WTC11 (cell line): ENCODE results near the gene CLSTN2. TPM values are rescaled to one million over a fixed set of nuclear protein-coding genes. Genes with fewer than 3 reads are reported as not detected.

Experiments used
- ATAC-seq: fragments of 200-7000 bp; cut with Tn5 transposase; 2 replicates; pipeline ENCODE4 v1.10.0; 2021; ENCODE audit warnings: mild to moderate bottlenecking, moderate library complexity
- CTCF ChIA-PET: fragments of 300-600 bp; sonication (Branson Sonifier 250); formaldehyde crosslinking; loops from one replicate; lab custom pipeline; 2021; ENCODE audit warnings: antibody characterized with exemption; lab: Charles Lee
- POLR2A ChIA-PET: fragments of 350-600 bp; sonication (Branson Sonifier 250); formaldehyde crosslinking; loops from one replicate; lab custom pipeline; 2021; ENCODE audit warnings: antibody characterized with exemption; lab: Charles Lee
- DNase-seq: peaks from one replicate; pipeline ENCODE4 v3.0.0; 2021; ENCODE audit warnings: low spot score
- H3K27ac Mint-ChIP-seq: 2 replicates; pipeline ENCODE4 v1.8.0; 2021; ENCODE audit warnings: mixed read lengths
- H3K27me3 Mint-ChIP-seq: 2 replicates; pipeline ENCODE4 v1.8.0; 2021; ENCODE audit warnings: low read depth, mild to moderate bottlenecking, moderate library complexity, mixed read lengths
- H3K36me3 Mint-ChIP-seq: 2 replicates; pipeline ENCODE4 v1.8.0; 2021; ENCODE audit warnings: mixed read lengths
- H3K4me1 Mint-ChIP-seq: 2 replicates; pipeline ENCODE4 v1.8.0; 2022; ENCODE audit warnings: mixed read lengths
- H3K4me3 Mint-ChIP-seq: 2 replicates; pipeline ENCODE4 v1.8.0; 2021; ENCODE audit warnings: mild to moderate bottlenecking, moderate library complexity, mixed read lengths
- H3K9me3 Mint-ChIP-seq: 2 replicates; pipeline ENCODE4 v1.8.0; 2021; ENCODE audit warnings: mixed read lengths
- ATF1 ChIP-seq: sonication (generic); formaldehyde crosslinking; IDR thresholded peaks from 2 replicates; pipeline ENCODE4 v1.8.1; 2023; ENCODE audit warnings: mild to moderate bottlenecking, moderate library complexity, missing genetic modification reagents
- CREB1 ChIP-seq: sonication (generic); formaldehyde crosslinking; IDR thresholded peaks from 2 replicates; pipeline ENCODE4 v1.8.0; 2023; ENCODE audit warnings: mild to moderate bottlenecking, missing genetic modification reagents
- CREM ChIP-seq: sonication (generic); formaldehyde crosslinking; IDR thresholded peaks from 2 replicates; pipeline ENCODE4 v1.8.1; 2022; ENCODE audit warnings: mild to moderate bottlenecking, missing genetic modification reagents, moderate library complexity
- FOXK1 ChIP-seq: sonication (generic); formaldehyde crosslinking; IDR thresholded peaks from 2 replicates; pipeline ENCODE4 v1.8.0; 2022; ENCODE audit warnings: mild to moderate bottlenecking, moderate library complexity, missing genetic modification reagents
- JUN ChIP-seq: sonication (generic); formaldehyde crosslinking; IDR thresholded peaks from 2 replicates; pipeline ENCODE4 v1.8.0; 2023; ENCODE audit warnings: mild to moderate bottlenecking, missing genetic modification reagents
- NR2C2 ChIP-seq: sonication (generic); formaldehyde crosslinking; IDR thresholded peaks from 2 replicates; pipeline ENCODE4 v1.8.0; 2022; ENCODE audit warnings: mild to moderate bottlenecking, missing genetic modification reagents
- ZNF138 ChIP-seq: sonication (generic); formaldehyde crosslinking; conservative IDR thresholded peaks from 2 replicates; pipeline ENCODE4 v1.8.1; 2022; ENCODE audit warnings: mild to moderate bottlenecking, moderate library complexity, missing genetic modification reagents
- ZNF416 ChIP-seq: fragments of 250-450 bp; sonication (Bioruptor Pico); IDR thresholded peaks from 2 replicates; pipeline ENCODE4 v1.9.0; 2021; ENCODE audit warnings: mild to moderate bottlenecking, inconsistent platforms
- total RNA-seq: library from RNA; stranded (reverse); gene quantifications from 3 replicates; pipeline ENCODE4 v1.2.3, GENCODE V29; 2021
- TF ChIP-seq, protein P1 (sequence below): fragments of 250-450 bp; sonication (Bioruptor Pico); IDR thresholded peaks from 2 replicates; pipeline ENCODE4 v2.1.2; 2022; ENCODE audit warnings: mild to moderate bottlenecking, moderate library complexity
- TF ChIP-seq, protein P2 (sequence below): sonication (generic); formaldehyde crosslinking; IDR thresholded peaks from 2 replicates; pipeline ENCODE4 v1.8.1; 2023; ENCODE audit warnings: mild to moderate bottlenecking, missing genetic modification reagents, moderate library complexity
- TF ChIP-seq, protein P3 (sequence below): sonication (generic); formaldehyde crosslinking; IDR thresholded peaks from 2 replicates; pipeline ENCODE4 v1.8.0; 2023; ENCODE audit warnings: missing genetic modification reagents, mild to moderate bottlenecking, borderline replicate concordance
- TF ChIP-seq, protein P4 (sequence below): sonication (generic); formaldehyde crosslinking; IDR thresholded peaks from 2 replicates; pipeline ENCODE4 v1.8.1; 2023; ENCODE audit warnings: mild to moderate bottlenecking, missing genetic modification reagents
- TF ChIP-seq, protein P5 (sequence below): sonication (generic); formaldehyde crosslinking; IDR thresholded peaks from 2 replicates; pipeline ENCODE4 v1.8.0; 2022; ENCODE audit warnings: mild to moderate bottlenecking, missing genetic modification reagents
- TF ChIP-seq, protein P6 (sequence below): sonication (generic); formaldehyde crosslinking; IDR thresholded peaks from 2 replicates; pipeline ENCODE4 v1.8.1; 2023; ENCODE audit warnings: mild to moderate bottlenecking, missing genetic modification reagents, moderate library complexity
- TF ChIP-seq, protein P7 (sequence below): sonication (generic); formaldehyde crosslinking; IDR thresholded peaks from 2 replicates; pipeline ENCODE4 v1.8.1; 2022; ENCODE audit warnings: mild to moderate bottlenecking, moderate library complexity, missing genetic modification reagents

The CLSTN2 gene
- total RNA-seq, 1 experiment from 2014 or later = 0.35 TPM

DNA sequence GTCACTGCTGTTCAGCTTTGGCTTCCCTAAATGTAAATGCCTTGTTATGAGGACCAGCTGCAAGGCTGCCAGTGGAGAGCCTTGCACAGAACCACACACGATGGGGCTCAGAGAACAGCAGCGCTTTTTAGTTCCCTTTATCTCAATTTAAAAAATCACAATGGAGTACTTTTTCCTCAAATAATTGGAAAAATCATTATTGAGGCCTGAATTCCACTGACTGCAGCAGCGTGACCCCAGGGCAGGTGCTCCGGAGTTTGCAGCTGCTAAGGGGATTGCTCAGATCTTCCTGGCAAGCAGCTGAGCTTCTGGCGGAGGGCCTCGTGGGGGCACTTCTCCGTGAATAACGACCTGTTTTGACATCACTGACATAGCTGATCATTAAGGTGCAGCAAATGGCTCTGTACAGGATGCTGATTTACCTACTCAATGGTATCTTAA, 497.3 kb downstream of the CLSTN2 start (continued):
- TF ChIP-seq ZNF138 (CRISPR knock-in tag) = no peak
- no peak for TF ChIP-seq CREB1
- TF ChIP-seq JUN (CRISPR knock-in tag) = no peak
- TF ChIP-seq ZNF416 (CRISPR knock-in tag) = no peak
- TF ChIP-seq, protein P1, sequence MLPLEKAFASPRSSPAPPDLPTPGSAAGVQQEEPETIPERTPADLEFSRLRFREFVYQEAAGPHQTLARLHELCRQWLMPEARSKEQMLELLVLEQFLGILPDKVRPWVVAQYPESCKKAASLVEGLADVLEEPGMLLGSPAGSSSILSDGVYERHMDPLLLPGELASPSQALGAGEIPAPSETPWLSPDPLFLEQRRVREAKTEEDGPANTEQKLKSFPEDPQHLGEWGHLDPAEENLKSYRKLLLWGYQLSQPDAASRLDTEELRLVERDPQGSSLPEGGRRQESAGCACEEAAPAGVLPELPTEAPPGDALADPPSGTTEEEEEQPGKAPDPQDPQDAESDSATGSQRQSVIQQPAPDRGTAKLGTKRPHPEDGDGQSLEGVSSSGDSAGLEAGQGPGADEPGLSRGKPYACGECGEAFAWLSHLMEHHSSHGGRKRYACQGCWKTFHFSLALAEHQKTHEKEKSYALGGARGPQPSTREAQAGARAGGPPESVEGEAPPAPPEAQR (CRISPR knock-in tag) = no peak
- TF ChIP-seq, protein P2, sequence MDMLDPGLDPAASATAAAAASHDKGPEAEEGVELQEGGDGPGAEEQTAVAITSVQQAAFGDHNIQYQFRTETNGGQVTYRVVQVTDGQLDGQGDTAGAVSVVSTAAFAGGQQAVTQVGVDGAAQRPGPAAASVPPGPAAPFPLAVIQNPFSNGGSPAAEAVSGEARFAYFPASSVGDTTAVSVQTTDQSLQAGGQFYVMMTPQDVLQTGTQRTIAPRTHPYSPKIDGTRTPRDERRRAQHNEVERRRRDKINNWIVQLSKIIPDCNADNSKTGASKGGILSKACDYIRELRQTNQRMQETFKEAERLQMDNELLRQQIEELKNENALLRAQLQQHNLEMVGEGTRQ (CRISPR knock-in tag) = no peak
- no peak for TF ChIP-seq NR2C2
- TF ChIP-seq, protein P3, sequence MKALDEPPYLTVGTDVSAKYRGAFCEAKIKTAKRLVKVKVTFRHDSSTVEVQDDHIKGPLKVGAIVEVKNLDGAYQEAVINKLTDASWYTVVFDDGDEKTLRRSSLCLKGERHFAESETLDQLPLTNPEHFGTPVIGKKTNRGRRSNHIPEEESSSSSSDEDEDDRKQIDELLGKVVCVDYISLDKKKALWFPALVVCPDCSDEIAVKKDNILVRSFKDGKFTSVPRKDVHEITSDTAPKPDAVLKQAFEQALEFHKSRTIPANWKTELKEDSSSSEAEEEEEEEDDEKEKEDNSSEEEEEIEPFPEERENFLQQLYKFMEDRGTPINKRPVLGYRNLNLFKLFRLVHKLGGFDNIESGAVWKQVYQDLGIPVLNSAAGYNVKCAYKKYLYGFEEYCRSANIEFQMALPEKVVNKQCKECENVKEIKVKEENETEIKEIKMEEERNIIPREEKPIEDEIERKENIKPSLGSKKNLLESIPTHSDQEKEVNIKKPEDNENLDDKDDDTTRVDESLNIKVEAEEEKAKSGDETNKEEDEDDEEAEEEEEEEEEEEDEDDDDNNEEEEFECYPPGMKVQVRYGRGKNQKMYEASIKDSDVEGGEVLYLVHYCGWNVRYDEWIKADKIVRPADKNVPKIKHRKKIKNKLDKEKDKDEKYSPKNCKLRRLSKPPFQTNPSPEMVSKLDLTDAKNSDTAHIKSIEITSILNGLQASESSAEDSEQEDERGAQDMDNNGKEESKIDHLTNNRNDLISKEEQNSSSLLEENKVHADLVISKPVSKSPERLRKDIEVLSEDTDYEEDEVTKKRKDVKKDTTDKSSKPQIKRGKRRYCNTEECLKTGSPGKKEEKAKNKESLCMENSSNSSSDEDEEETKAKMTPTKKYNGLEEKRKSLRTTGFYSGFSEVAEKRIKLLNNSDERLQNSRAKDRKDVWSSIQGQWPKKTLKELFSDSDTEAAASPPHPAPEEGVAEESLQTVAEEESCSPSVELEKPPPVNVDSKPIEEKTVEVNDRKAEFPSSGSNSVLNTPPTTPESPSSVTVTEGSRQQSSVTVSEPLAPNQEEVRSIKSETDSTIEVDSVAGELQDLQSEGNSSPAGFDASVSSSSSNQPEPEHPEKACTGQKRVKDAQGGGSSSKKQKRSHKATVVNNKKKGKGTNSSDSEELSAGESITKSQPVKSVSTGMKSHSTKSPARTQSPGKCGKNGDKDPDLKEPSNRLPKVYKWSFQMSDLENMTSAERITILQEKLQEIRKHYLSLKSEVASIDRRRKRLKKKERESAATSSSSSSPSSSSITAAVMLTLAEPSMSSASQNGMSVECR (CRISPR knock-in tag) = no peak
- no peak for TF ChIP-seq ATF1 (CRISPR knock-in tag)
- TF ChIP-seq FOXK1 = no peak
- no peak for TF ChIP-seq CREM
- TF ChIP-seq, protein P4, sequence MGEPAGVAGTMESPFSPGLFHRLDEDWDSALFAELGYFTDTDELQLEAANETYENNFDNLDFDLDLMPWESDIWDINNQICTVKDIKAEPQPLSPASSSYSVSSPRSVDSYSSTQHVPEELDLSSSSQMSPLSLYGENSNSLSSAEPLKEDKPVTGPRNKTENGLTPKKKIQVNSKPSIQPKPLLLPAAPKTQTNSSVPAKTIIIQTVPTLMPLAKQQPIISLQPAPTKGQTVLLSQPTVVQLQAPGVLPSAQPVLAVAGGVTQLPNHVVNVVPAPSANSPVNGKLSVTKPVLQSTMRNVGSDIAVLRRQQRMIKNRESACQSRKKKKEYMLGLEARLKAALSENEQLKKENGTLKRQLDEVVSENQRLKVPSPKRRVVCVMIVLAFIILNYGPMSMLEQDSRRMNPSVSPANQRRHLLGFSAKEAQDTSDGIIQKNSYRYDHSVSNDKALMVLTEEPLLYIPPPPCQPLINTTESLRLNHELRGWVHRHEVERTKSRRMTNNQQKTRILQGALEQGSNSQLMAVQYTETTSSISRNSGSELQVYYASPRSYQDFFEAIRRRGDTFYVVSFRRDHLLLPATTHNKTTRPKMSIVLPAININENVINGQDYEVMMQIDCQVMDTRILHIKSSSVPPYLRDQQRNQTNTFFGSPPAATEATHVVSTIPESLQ (CRISPR knock-in tag) = no peak
- TF ChIP-seq, all 79 proteins: peak for 0

DNA sequence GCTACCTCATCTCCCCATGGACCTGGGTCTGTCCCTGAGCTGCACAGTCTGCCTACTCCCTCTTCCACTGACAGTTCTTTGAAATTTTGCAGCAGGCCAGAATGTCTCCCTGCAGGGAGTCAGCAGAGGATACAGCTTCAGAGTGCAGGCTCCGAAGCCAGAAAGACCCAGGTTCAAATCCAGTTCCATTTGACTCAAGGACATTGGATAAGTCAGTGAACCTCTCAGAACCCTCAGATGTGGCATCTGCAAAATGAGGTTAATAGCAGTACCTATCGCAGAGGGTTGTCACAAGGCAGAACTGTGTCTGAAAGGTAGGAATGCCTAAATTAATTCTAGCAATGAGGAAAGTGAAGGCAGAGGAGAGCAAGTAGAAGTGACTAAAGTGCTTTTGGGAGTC, 498.4 kb downstream of the CLSTN2 start:
- Mint-ChIP-seq H3K9me3 (no peaks in the 10 kb centered on the region), H3K27me3 (no peaks in the 10 kb centered on the region; the same call in 1 of the 2 replicates), H3K4me3 (no peak overlapping the region), H3K4me1 (peaks cover 7% of the 10 kb centered on the region), H3K27ac (no peak overlapping the region), H3K36me3 (no peaks in the 10 kb centered on the region)
- DNase-seq = no peak
- ChIA-PET CTCF (no interaction called here), POLR2A (no interaction called here)
- ATAC-seq = no peak
- TF ChIP-seq NR2C2 = no peak
- TF ChIP-seq, protein P5, sequence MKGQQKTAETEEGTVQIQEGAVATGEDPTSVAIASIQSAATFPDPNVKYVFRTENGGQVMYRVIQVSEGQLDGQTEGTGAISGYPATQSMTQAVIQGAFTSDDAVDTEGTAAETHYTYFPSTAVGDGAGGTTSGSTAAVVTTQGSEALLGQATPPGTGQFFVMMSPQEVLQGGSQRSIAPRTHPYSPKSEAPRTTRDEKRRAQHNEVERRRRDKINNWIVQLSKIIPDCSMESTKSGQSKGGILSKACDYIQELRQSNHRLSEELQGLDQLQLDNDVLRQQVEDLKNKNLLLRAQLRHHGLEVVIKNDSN (CRISPR knock-in tag) = no peak

DNA sequence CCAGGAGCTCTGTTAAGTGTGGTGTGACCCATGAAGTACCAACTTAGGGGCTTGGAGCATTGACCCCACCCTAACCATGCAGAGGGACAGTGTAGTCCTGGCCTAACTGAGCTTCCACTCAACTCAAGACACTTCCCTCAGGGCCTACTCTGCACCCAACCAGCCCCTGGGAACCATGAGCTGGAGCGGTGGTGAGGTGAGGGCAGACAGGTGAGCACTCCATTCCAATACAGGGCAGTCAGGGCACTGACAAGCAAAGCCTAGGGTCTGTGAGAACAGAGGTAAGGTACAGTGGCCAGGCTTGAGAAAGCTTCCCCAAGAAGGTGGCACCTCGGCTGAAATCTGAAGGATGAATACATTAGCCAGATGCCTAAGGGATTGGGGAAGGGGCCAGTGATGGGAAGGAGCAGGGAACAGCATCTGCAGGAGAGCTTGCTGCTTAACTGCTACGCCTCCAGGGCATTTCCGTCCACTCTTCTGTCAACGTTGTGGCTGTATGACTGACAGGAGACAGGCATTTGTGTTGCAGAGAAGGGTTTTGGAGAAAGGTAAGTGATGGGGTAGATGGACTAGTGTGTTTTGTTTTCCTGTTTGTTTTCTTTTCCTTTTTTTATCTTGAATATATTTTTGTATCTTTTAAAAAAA, 499.4 kb downstream of the CLSTN2 start:
- no peak for DNase-seq
- Mint-ChIP-seq H3K4me3 (no peak overlapping the region), H3K36me3 (no peaks in the 10 kb centered on the region), H3K4me1 (no peaks in the 10 kb centered on the region), H3K9me3 (no peaks in the 10 kb centered on the region), H3K27me3 (no peaks in the 10 kb centered on the region; the same call in 1 of the 2 replicates), H3K27ac (no peak overlapping the region)
- ATAC-seq = no peak
- CTCF ChIA-PET = no interaction called here
- POLR2A ChIA-PET = interaction anchor here (0.6 kb wide), 1 partner anchor 373 kb away, joined by 3 read pairs; no protein-coding TSS in a partner anchor
- TF ChIP-seq, protein P6, sequence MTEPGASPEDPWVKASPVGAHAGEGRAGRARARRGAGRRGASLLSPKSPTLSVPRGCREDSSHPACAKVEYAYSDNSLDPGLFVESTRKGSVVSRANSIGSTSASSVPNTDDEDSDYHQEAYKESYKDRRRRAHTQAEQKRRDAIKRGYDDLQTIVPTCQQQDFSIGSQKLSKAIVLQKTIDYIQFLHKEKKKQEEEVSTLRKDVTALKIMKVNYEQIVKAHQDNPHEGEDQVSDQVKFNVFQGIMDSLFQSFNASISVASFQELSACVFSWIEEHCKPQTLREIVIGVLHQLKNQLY (CRISPR knock-in tag) = no peak
- no peak for TF ChIP-seq CREM
- TF ChIP-seq, protein P7, sequence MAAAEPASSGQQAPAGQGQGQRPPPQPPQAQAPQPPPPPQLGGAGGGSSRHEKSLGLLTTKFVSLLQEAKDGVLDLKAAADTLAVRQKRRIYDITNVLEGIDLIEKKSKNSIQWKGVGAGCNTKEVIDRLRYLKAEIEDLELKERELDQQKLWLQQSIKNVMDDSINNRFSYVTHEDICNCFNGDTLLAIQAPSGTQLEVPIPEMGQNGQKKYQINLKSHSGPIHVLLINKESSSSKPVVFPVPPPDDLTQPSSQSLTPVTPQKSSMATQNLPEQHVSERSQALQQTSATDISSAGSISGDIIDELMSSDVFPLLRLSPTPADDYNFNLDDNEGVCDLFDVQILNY = no peak
